Putamen (tissue), 1 donor: Measurements from ENCODE around the gene ADCK1.
"Not testable (repeated sequence)": the region's sequence is repeated elsewhere in the genome, so short reads cannot be mapped to it uniquely, and the experiment has no call there.

Experiments used
- DNase-seq: peaks from one replicate; pipeline ENCODE4 v3.0.0-alpha.2; 2016; ENCODE audit warnings: low spot score

ADCK1 gene

DNA sequence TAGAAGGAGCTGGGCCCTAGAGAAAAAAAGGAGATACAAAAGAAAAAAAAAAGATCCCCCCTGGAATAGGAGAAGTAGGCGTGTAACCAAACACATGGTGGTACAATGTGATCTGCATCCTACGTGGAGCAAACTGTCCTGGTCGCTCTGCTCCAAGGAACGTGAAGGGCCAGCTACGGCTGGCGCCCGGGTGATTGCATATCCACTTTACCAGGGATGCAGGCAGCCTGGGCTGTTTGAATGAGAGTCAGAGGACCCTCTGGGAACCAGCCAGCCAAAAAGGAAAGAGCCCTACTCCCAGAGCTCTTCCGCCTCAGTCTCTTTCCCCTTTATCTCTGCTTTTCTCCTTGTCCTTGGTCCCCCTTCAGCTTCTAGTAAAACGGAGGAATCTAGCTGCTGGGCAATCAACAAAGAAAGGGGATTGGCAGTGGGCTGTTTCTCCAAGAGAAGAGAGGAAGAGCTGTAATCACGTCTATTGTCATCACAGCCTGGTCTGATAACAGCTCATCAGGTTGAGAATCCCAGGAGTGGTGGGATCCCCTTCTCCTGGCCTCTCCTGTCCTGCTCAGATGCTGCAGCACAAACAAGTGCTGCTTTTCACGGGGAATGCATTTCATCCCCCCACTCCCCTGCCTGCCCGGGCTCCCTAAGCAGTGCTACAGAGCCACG lies 156.0 kb downstream of the ADCK1 start:
- no peak for DNase-seq

DNA sequence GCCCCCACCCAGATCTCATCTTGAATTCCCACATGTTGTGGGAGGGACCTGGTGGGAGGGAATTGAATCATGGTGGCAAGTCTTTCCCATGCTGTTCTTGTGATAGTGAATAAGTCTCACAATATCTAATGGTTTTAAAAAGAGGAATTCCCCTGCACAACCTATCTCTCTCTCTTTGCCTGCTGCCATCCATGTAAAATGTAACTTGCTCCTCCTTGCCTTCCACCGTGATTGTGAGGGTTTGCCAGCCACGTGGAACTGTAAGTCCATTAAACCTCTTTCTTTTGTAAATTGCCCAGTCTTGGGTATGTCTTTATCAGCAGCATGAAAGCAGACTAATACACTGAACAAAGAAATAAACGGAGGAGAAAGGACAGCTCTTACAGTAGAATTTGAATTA lies 159.8 kb downstream of the ADCK1 start:
- not testable (repeated sequence) for DNase-seq

DNA sequence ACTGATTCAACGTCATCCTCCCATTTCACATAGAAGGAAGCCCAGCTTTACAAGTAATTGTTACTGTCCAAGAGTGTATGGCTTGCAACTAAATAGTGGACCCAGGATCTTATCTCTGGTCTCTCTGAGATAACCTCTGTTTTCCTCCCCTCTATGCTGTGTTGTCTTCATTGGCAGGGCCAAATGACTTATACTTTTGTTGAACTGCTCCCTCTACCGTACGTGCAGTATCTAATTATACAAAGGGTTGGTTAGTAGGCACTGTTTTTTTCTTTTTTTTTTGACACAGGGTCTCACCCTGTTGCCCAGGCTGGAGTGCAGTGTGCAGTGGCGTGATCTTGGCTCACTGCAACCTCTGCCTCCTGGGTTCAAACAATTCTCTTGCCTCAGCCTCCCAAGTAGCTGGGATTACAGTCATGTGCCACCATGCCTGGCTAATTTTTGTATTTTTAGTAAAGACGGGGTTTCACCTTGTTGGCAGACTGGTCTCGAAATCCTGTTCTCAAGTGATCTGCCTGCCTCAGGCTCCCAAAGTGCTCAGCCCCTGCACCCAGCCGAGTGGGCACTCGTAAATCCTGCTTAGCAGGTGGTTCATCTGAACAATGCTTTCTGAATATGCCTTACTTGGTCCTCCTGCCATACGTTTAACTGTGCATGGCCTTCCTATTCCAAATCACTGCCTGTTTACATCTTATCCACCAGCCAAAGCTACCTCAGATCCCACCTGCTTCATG lies 162.1 kb downstream of the ADCK1 start:
- no peak for DNase-seq

DNA sequence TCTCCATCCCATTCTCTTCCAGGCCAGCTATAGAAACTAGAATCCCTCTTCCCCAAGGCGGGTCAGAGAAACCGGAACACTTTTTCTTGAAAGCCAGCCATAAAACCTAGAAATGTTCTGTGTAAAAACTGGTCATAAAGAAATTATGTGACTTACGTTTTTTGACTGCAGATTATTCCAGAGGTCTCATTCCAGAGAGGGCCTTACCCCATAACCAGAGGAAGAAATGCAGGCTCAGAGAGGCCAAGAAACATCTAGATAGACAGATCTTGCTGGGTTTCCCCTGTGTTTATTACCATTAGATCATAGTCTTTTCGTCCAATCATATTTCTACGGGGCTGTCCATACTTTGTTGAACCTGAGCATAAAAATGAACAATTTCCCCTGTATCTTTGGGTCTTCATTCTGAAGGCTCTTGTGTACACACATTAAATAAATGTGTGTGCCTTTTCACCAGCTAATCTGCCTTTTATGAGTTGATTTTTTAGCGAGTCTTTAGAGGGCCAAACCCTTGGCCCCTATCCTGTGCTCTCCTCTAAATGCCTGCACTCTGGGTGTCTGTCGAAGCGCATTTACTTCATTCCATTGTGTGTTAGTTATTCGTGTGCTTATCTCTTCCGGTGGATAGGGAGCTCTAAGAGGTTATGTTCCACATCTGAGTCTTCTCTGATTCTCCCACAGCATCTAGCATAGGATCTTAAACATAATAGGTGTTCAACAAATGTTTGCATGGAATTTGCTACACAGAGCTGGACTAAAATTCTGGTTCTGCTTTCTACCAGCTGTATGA lies 163.0 kb downstream of the ADCK1 start:
- no peak for DNase-seq

DNA sequence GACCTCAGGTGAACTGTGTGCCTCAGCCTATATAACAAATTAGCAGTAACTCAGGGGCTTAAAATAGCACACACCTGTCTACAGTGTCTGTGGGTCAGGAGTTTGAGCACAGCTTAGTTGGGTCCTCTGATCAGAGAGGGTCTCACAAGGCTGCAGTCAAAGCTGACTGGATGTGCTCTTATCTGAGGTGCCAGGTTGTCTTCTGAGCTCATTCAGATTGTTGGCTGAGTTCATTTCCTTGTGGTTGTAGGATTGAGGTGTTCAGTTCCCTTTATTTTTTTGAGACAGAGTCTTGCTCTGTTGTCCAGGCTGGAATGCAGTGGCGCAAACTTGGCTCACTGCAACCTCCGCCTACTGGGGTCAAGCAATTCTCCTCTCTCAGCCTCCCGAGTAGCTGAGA lies 164.7 kb downstream of the ADCK1 start:
- DNase-seq: no peak

DNA sequence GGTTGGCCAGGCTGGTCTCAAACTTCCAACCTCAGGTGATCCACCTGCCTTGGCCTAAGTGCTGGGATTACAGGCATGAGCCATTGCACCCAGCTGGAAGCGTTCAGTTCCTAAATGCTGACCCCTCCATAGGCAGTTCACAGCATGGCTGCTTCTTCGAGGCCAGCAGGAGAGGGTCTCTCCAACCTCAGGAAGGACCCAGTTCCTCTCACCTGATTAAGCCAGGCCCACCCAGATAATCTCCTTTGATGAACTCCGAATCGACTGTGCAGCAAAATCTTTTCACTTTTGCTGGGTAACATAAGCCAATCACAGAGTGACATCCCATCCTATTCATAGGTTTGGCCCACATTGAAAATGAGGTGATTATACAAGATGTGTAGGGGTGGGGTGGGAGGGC lies 165.1 kb downstream of the ADCK1 start:
- no peak for DNase-seq

DNA sequence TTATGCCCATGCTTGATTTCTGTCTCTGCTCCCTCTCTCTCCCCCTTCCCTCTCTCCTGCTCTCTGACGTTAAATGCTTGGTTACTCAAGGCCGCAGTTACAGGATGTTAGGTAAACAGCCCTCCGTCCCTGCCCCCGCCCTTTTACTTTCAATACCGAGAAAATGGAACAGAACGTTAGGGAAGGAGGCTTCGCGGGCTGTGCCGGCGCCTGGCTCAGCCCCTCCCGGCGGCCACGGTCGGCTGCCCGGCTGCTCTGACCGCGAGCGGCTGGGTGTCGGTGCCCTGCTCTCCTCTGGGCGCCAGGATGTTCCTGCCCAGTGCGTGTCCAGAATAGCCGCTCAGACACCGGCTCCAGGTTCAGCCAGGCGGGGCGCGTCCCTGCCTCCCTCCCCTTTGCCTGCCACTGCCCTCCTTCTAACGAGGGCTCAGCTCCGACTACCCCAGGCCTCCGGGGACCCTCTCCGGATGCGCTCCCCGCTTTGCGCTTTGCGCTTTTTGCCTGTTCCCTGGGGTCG lies 166.1 kb downstream of the ADCK1 start:
- no peak for DNase-seq

DNA sequence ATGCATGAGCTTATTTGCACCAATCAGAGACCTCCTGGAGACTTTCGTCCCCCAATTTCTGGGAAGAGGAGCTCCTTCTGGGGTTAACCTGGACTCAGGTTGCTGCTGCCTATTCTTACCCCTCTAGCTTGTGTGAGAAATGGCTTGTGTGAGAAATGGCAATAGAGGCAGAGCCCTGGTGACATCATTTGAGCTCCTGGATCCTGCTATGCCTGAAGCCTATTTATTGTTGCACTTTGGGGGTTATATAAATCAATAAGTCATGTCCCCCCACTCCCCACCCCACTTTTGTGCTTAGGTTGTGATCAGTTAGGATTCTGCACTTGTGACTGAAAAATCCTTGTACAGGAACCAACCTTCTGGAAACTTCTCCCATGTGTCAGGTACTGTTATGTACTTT lies 167.2 kb downstream of the ADCK1 start:
- no peak for DNase-seq

DNA sequence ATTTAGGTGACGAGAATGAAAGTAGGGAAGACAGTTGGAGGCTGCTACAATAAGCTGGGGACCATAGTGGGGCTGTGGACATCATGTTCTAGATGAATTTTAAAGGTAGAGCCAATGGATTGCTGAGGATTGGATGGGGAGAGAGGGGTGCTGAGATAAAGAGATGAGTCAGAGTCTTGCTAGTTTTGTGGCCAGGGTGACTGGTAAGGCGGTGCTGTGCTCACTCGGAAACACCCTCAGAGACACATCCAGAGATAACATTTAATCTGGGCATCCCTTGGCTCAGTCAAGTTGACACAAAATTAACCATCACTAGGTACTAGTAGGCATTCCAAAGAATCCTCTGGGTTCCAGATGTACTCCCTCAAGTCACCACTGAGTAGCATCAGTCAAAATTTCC lies 170.7 kb downstream of the ADCK1 start:
- no peak for DNase-seq

DNA sequence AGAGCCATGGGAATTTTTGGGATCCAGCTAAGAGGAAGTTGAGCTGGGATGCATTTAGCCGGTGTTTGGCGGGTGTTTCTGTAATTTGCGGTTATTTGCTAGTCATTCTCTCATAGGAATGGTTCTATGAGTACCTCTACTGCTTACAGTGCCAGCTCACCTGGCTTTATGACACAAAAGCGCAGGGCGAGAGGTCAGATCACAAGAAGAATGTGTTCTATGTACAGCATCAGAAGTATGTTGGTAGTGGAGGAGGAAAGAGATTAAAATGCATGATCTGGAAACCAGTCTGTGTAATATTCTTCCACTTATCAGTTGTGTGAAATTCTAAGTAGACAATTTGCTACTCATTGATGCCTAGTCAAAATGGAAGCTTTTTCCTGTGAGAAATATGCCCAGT lies 173.3 kb downstream of the ADCK1 start:
- no peak for DNase-seq

DNA sequence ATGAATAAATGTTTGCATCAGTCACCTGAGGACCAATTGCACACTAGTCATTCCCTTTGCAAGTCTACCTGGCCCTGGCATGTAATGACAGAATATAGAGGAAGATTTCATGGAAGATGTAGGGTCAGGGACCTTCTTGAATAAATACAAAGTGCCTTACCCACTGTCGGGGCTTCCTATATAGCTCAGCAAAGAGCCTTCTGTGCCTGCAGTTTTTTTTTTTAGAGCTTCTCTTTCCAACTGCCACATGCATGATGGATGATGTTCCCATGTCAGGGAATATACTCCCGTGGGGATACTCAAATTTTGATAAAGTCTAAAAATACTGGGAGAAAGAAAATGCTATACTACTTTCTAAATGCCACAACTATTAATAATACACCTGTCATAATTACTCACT lies 176.7 kb downstream of the ADCK1 start:
- DNase-seq: no peak

DNA sequence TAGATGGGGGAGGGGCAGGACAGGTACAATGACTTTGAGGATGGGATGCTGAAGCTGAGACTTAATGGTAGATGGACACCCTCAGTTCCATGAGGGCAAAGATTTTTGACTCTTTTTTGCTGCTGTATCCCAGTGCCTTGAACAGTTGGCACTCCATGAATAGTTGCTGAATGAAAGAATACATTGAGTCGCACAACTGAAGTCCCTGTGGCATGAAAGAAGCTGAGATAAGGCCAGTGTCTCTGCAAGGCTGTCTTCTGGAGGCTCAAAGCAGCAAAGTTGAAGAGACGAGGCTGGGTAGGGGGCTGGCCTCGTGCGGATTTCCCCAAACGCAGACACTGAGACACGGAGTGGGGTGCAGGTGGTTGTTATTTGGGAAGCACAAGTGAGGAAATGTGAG lies 179.3 kb downstream of the ADCK1 start:
- DNase-seq: peak; percentile 77

DNA sequence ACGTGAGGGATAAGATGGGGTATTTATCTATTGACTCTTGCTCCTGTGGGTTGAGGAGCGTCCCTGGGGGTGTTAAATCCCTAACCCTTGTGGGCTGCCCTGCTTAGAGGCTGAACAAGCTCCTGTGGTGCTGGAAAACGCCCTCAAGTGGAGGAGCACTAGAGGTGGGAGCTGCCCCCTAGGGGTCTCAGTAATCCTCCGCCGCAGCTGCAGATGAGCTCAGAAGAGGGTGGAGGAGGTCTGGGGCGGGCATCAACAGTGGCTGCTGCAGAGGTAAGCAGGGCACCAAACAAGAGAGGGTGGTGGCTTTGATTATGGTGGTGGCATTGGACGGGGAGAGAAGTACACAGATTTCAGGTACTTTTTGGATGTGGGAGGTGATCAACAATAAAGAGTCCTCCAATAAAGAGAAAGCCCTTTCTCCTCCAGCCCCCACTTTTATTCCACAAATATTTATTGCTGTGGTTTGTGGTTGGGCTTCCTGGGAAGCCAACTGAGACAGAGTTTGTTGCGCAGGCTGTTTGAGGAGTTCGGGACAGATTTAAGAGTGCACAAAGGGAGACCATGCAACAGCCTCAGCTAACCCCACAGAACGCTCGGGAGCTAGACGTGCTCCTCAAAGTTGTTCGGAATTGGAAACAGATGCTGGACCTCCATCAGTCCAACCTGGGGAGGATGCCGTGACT lies 179.9 kb downstream of the ADCK1 start:
- DNase-seq: peak; percentile 58

DNA sequence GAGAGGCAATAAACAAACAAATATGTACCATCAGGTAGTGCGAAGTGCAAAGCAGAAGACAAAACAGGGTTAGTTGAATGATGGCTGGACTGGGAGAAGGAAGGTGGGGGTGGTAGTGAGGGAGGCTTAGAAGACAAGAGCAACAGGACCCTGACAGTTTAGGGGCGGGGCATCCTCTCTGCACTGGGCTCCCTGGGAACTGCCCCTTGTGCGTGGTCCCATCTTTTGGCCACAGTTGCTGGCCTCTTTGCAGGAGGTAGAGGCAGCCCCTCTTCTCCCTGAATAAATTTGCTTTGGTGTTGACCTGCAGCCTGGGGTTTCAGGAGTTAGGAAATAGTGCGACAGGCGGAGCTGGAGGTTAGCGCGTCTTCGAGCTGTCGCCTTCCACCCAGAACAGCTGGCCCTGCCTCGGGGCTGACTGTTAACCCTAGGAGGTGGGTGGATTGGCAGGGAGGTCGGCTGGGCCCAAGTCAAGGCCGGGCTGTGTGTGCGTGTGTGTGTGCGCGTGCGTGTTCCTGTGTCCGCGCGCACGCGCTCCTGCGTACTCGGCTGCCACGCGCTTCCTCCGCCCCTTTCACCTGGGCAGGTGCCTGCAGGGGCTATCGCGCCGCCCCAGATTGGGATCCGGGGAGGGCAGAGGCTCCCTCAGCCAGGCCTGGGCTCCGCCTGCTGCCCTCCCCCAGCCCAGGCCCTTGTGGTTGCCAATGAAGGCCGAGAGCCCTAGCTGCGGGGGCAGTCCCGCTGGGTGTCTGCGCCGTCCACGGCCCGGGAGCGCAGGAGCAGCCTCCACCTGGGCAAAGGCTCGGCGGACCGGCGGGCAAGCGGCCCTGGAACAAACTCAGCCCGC lies 180.8 kb downstream of the ADCK1 start:
- DNase-seq: no peak
